Umbilical cord (tissue), 2 donors: ENCODE results near the gene FDPS. TPM values are rescaled to one million over a fixed set of nuclear protein-coding genes. Genes with fewer than 3 reads are reported as not detected.
"Not testable (repeated sequence)": the region's sequence is repeated elsewhere in the genome, so short reads cannot be mapped to it uniquely, and the experiment has no call there.

Experiments
- DNase-seq: peaks from one replicate; pipeline ENCODE4 v3.0.0-alpha.2; 2015; ENCODE audit warnings: low spot score
- total RNA-seq: library from RNA; depleted of rRNA; stranded (reverse); fragments of >200 nt; gene quantifications from one replicate; pipeline ENCODE4 v1.2.3, GENCODE V29; 2014; ENCODE audit warnings: low replicate concordance; ENCODE audit not compliant: insufficient read depth

Gene FDPS
- total RNA-seq, 1 donor from 2014 or later, result 46.9 TPM

GRCh38 chr1:155285631-155286044 lies 23.0 kb upstream of the FDPS start:
- DNase-seq, result no peak

DNA sequence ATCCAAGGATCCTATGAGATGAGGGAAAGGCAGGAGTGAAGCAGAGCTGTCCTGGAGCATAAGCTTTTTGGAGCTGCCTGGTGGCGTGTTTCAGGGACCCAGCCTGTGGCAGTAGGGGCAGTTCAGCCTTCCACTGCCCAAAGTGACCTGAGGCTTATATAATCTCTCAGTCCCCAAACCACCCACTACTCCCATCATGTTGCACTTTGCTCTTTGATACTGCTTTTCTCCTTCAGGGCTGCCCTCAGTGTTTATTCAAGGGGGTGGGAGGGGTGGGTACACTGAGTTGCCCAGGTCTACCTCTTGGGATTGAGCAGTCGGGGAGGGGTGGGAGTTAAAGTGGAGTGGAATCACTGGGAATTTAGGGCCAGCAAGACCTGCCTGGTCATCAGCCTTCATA lies 22.1 kb upstream of the FDPS start:
- no peak for DNase-seq

GRCh38 chr1:155287987-155288543 lies 20.6 kb upstream of the FDPS start:
- DNase-seq, result no peak

DNA sequence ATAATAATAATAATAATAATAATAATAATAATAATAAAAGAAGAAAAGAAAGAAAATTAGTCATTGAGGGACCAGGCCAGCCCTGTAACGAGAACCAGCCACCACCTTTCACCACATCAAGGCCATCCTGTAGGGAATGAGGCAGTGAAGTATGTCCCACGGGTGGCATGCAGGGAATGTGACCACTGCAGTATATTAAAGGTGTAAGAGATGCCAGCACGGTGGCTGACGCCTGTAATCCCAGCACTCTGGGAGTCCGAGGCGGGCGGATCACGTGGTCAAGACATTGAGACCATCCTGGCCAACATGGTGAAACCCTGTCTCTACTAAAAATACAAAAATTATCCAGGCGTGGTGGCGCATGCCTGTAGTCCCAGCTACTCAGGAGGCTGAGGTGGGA lies 17.7 kb upstream of the FDPS start:
- DNase-seq, result not testable (repeated sequence)

DNA sequence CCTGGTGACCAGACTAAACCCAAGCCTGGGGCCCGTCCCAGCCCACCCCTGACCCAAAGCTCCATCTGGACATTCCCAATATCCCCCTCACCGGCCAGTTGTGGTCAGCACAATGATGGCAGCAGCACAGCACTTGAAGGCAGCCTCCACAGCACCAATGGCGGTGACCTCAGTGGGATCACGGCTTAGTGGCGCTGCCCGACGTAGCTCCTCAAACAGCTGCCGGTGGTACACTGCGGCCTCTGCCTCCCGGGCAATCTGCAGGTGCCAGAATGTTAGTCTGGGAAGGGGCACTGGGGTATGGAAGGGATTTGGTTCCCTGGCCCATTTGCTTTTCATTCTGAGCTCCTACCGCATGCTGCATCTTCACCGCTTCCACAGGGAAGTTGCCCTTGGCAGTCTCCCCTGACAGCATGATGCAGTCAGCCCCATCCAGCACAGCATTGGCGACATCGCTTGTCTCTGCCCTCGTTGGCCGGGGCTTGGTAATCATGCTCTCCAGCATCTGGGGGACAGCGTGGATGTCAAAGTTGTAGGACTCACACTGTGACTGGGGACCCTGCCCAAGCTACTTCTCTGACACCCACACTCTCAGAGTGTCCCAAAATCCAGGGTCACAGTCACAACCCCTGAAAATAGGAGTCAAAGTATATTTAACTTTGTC lies 15.4 kb upstream of the FDPS start:
- DNase-seq, result no peak

DNA sequence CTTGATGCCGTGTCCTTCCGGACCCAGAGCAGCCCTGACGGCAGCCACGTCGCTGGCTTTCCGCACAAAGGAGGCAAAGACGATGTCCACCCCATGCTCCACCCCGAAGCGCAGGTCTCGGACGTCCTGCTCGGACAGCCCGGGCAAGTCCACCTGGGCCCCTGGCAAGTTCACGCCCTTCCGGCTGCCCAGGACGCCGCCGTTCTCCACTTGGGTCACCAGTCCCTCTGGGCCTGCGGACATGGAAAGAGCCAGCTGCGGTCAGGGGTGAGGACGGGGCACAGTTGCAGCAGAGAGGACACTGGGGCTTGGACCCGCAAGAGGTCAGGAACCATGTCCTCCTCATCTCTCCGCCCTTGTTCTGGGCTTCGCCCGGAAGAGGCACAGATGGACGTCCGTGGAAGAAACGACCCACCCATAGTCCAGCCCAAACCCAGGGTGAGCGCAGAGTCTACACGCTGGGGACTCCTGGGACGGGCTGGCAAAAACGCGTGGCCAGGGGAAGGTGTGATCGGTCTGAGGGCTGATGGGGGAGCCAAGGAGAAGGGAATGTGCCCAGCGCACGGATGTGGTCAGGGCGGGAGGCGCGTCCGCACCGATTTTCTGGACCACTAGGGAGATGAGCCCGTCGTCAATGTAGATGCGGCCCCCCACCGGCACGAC lies 14.0 kb upstream of the FDPS start:
- no peak for DNase-seq

DNA sequence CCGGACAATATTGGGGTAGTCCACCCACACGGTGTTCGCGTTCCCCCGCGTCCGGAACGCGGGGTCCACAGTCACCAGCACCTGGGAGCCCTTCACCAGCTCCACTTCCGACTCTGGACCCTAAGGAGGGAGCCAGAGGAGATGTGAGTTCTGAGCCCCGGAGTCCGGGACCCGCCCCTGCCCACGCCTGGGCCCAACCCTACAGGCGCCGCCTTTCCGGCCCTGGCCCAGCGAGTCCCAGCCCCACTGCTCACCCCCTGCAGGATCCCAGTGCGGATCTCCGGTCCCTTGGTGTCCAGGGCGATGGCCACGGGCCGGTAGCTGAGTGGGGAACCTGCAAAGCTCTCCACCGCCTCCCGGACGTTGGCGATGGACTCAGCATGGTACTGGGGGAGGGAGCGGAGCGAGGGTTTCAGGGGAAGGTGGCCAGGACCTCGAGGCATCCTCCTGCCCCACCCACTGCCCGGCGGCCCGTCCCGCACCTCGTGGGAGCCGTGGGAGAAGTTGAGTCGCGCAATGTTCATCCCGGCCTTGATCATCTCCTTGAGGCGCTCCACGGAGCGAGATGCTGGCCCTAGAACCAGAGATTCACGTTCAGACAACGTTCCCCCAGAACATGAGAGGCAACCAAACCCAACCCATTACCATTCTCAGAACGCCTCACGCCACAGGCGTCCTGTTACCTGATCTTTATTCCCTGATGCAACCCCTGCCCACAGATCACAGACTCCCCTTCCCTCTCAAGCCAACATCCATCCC lies 13.3 kb upstream of the FDPS start:
- no peak for DNase-seq

DNA sequence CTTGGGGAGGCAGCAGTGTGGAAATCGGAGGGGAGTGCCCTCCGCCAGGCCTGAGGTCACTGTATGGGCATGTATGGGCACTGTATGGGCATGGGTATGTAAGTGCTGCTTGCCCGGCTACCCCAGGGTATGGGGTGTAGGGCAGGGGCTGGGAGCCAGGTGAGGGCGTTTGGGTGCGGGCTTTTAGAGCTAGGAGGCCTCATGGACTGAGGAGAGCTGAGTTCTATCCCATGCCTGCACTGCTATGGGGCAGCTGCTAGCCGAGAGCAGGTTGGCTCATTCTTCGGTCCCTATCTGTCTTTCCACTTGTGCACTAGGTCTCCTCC lies 12.8 kb upstream of the FDPS start:
- DNase-seq, result no peak

- DNase-seq, result no peak
Observed at GRCh38 chr1:155296661-155297060, 12.0 kb upstream of the FDPS start.

GRCh38 chr1:155297384-155297783 lies 11.3 kb upstream of the FDPS start:
- DNase-seq, result no peak

DNA sequence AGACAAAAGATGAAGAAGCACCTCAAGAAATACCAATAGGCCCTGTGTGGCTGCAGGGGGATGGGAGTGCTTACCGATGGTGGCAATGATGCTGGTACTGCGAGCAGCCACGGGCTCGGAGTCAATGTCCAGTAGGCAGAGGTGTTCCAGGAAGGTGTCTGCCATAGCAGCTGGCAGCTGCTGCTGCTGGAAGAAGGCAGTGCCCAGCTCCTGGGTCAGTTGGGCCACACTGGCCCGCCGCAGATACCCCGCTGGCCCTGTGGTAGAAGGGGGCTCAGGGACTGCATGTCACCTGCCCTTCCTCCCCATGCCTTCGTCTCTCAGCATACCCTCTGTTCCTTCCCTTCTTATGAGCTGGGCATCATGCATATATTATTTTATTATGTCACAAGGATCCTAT lies 8.6 kb upstream of the FDPS start:
- DNase-seq, result no peak

DNA sequence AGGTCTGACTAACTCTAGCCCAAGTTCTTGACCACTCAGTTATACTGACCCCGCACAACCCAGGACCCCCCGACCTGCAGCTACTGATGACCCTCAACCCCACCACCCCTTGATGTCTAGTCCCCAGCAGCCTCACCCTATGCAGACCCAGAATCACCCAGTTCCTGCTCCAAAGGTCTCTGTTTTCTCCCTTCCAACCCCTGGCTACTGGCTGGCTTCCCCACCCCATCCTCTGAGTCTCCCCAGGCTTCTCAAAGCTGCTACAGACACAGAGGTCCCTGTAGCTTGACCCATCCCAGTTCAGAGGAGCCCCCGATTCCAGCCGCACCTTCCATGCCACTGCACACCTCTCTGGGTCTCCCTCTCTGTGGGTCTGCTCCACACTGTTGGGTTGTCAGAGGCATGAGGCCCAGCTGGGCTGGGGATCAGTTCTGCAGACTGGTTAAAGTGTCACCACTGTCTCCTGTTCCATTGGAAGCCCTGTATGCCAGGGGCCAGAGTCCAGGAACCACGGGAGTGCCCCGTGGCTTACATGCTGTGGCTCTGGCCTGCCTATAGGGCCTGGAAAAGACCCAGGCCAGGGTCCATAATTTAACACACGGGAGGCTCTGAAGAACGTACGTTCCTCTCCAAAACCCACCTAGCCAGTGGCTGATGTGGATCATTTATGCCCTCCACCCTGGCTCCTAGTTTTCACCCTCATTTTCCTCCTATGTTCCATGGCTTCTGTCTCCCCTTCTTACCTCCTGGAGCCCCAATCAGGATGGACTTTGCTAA lies 7.9 kb upstream of the FDPS start:
- no peak for DNase-seq

DNA sequence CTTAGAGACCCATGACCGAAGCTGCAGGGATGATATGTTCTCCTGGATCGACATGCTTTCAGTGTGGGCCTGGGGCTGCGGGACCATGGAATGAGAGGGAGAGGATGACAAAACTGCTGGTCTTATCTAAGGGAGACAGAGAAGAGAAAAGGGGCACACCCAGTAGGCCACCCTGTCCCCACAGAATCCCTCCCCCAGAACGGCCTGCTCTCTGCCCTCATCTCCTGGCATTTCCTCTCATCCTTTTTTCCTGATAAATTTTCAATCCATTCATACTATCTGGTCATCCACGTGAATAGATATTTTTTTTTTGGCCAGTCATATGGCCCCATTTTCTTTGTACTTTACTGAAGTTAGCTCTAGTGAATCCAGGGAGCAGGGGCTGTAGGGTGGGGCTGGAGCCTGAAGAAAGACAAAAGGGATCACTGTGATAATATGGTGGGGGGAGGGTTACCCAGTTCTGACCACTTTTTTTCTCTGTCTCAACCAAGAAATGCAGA lies 7.3 kb upstream of the FDPS start, which contains the start of gene PKLR:
PKLR (minus strand) TSS at position 97 of the 500 bp plus-strand sequence; CDS start at position 54, 43 bp downstream.
- DNase-seq, result no peak

- no peak for DNase-seq
Observed at GRCh38 chr1:155304558-155305063, 4.1 kb upstream of the FDPS start.

GRCh38 chr1:155305881-155306391 lies 2.7 kb upstream of the FDPS start:
- DNase-seq, result peak; percentile 14

GRCh38 chr1:155307247-155307740 lies 1.4 kb upstream of the FDPS start:
- DNase-seq, result peak; percentile 60

- DNase-seq, result peak; percentile 25
Observed at GRCh38 chr1:155309423-155310021, 856 bp downstream of the FDPS start.

GRCh38 chr1:155313261-155313660 lies 4.6 kb downstream of the FDPS start:
- no peak for DNase-seq

- no peak for DNase-seq
Observed at GRCh38 chr1:155316922-155317321, 8.3 kb downstream of the FDPS start.

GRCh38 chr1:155318082-155318481 lies 9.4 kb downstream of the FDPS start:
- DNase-seq, result no peak
